Thyroid gland (tissue), 4 donors: ENCODE measurements around the gene SOWAHA.

Experiments
- POLR2A ChIP-seq, 2 donors: fragments of 450-650 bp; IDR thresholded peaks; one replicate each; pipeline ENCODE4 v1.6.1; 2017; ENCODE audit warnings: antibody characterized with exemption in 2 of 2, mild to moderate bottlenecking in 2 of 2, moderate library complexity in 1 of 2
- TF ChIP-seq, protein P1 (sequence below), 6 experiments: fragments of 200-600 bp in 3 of 6; fragments of 450-650 bp in 3 of 6; sonication (generic) in 3 of 6; IDR thresholded peaks; one replicate each; pipeline ENCODE4 v1.5.1; 2016 to 2019; ENCODE audit warnings: antibody characterized with exemption in 6 of 6, mild to moderate bottlenecking in 2 of 6, inconsistent platforms in 1 of 6, moderate library complexity in 1 of 6

DNA sequence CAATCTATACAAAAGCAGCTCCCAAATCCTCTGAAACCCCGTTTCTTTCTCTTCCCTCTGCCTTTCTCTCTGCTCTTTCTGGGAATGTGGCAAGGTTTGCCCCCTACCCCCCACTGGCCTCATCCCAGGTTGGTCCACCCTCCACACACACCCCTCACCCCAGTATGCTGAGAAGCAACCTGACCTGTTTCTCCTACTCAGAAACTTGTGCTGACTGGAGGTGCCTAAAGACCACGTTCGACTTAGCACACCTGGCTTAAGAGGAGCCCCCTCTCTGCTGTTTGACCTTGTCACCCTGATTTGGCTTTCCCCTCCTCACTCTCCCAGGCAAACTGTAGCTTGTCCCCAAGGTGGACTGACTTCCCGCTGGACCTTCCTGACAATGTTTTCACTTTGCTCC is 35.0 kb upstream of the SOWAHA start:
- TF ChIP-seq, protein P1, sequence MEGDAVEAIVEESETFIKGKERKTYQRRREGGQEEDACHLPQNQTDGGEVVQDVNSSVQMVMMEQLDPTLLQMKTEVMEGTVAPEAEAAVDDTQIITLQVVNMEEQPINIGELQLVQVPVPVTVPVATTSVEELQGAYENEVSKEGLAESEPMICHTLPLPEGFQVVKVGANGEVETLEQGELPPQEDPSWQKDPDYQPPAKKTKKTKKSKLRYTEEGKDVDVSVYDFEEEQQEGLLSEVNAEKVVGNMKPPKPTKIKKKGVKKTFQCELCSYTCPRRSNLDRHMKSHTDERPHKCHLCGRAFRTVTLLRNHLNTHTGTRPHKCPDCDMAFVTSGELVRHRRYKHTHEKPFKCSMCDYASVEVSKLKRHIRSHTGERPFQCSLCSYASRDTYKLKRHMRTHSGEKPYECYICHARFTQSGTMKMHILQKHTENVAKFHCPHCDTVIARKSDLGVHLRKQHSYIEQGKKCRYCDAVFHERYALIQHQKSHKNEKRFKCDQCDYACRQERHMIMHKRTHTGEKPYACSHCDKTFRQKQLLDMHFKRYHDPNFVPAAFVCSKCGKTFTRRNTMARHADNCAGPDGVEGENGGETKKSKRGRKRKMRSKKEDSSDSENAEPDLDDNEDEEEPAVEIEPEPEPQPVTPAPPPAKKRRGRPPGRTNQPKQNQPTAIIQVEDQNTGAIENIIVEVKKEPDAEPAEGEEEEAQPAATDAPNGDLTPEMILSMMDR (IDR thresholded peaks at IDR 0.05): no peak
- no peak for TF ChIP-seq POLR2A (IDR thresholded peaks at IDR 0.05)
